ENCODE results near the gene PCYT1A. TPM values are rescaled to one million over a fixed set of nuclear protein-coding genes. Genes with fewer than 3 reads are reported as not detected.
A peak's percentile ranks its signal among the peaks of the same experiment; 100 is the strongest.
"Not testable (repeated sequence)": the region's sequence is repeated elsewhere in the genome, so short reads cannot be mapped to it uniquely, and the experiment has no call there.

PCYT1A gene
- 22.2 TPM for polyA plus RNA-seq

DNA sequence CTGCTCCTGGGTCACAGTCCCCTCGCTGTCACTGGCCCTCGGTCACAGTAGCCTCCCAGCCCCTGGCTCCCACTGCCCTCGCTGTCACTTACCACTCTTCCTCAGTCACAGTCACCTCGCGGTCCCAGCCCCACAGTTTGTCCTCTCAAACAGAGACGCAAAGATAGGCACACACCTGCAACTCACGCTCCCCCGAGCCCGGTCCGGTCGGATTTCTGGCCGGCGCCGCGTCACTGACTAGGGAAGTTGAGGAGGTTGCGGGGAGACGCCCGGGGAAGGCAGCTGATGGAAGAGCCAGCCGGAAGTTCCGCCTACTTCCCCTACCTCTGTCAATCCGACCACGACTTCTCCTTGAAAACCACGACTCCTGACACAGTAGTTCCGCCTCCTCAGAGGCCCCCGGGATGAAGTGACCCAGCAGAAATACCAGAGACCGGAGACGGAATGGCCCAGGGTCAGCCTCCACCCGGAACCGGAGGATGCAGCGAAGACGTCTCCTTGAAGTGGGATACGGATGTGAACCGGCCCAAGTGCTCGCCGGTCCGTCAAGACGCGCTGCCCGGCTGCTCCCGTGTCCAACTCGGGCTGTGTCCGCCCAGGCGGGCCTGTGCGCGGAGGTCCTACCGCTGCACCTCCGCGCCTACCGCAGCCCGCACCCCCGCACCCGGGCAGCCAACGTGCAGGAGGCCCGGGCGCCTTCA is at the start of gene PCYT1A:
Gene PCYT1A (minus strand): TSS at position 287 of the 701 bp plus-strand sequence. CDS start 17,195 bp downstream, outside the sequence.
- Mint-ChIP-seq H3K36me3 (peaks cover 3% of the 10 kb centered on the region), H3K27ac (peak within 1 kb of the TSS; percentile 99 to 100 (median 100)), H3K9me3 (no peaks in the 10 kb centered on the region), H3K4me3 (peak within 1 kb of the TSS; percentile 100), H3K4me1 (peaks cover 37 to 54% (median 49%) of the 10 kb centered on the region in 3 donors), H3K27me3 (no peaks in the 10 kb centered on the region)

- Mint-ChIP-seq H3K36me3 (no peaks in the 10 kb centered on the region), H3K4me3 (no peak overlapping the region), H3K9me3 (no peaks in the 10 kb centered on the region), H3K27ac (no peak overlapping the region), H3K27me3 (peaks cover 6% of the 10 kb centered on the region), H3K4me1 (peaks cover 0 to 2% (median 0%) of the 10 kb centered on the region in 3 donors)
These were observed 49.0 kb upstream of the PCYT1A start for GRCh38 chr3:196336319-196337145.

- H3K36me3 Mint-ChIP-seq: no peaks in the 10 kb centered on the region
- H3K27ac Mint-ChIP-seq: no peak overlapping the region
- peaks cover 6% of the 10 kb centered on the region for H3K27me3 Mint-ChIP-seq
- H3K9me3 Mint-ChIP-seq: no peaks in the 10 kb centered on the region
- no peak overlapping the region for H3K4me3 Mint-ChIP-seq
- H3K4me1 Mint-ChIP-seq: no peaks in the 10 kb centered on the region
These were observed 48.0 kb upstream of the PCYT1A start for GRCh38 chr3:196335503-196335948.

- H3K9me3 Mint-ChIP-seq: no peaks in the 10 kb centered on the region
- H3K27me3 Mint-ChIP-seq: peaks cover 6% of the 10 kb centered on the region
- H3K27ac Mint-ChIP-seq: no peak overlapping the region
- no peaks in the 10 kb centered on the region for H3K4me1 Mint-ChIP-seq
- H3K4me3 Mint-ChIP-seq: no peak overlapping the region
- no peaks in the 10 kb centered on the region for H3K36me3 Mint-ChIP-seq
These were observed 47.5 kb upstream of the PCYT1A start for GRCh38 chr3:196334982-196335381.

DNA sequence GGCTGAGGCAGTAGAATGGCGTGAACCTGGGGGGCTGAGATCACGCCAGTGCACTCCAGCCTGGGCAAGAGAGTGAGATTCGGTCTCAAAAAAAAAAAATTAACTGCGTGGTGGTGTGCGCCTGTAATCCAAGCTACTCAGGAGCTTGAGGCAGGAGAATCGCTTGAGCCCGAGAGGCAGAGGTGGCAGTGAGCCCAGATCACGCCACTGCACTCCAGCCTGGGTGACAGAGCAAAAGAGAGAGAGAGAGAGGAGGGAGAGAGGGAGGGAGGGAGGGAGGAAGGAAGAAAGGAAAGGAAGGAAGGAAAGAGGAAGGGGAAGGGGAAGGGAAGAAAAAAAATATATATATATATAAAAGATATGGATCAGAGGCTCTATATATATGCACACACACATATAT is 44.6 kb upstream of the PCYT1A start:
- no peaks in the 10 kb centered on the region for H3K4me1 Mint-ChIP-seq
- peaks cover 7% of the 10 kb centered on the region for H3K27me3 Mint-ChIP-seq
- no peak overlapping the region for H3K4me3 Mint-ChIP-seq
- H3K36me3 Mint-ChIP-seq: peaks cover 2% of the 10 kb centered on the region
- H3K27ac Mint-ChIP-seq: no peak overlapping the region
- no peaks in the 10 kb centered on the region for H3K9me3 Mint-ChIP-seq

DNA sequence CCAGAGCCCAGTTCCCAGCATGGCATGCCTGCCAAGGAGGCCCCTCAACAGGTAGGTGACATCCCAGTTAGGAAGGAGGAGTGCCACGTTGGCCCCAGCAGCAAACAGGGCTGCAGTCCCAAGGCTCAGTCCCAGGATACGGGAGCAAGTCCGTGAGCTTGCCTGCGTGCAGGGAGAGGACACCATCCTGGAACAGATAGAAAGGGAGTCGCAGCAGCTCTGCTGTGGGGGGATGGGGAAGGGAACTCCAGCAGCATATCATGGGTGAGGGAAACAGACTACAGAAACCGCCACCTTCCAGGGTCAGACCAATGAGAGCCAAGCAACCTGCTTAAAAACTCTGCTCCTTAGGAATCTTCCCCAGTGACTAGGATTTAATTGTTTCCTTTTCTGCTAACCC is 39.9 kb upstream of the PCYT1A start:
- H3K27ac Mint-ChIP-seq: no peak overlapping the region
- no peaks in the 10 kb centered on the region for H3K9me3 Mint-ChIP-seq
- H3K4me3 Mint-ChIP-seq: no peak overlapping the region
- H3K36me3 Mint-ChIP-seq: peaks cover 4% of the 10 kb centered on the region
- H3K4me1 Mint-ChIP-seq: no peaks in the 10 kb centered on the region
- peaks cover 3% of the 10 kb centered on the region for H3K27me3 Mint-ChIP-seq

GRCh38 chr3:196326936-196327335 is 39.4 kb upstream of the PCYT1A start:
- no peak overlapping the region for H3K27ac Mint-ChIP-seq
- H3K36me3 Mint-ChIP-seq: peaks cover 4% of the 10 kb centered on the region
- H3K4me3 Mint-ChIP-seq: no peak overlapping the region
- H3K9me3 Mint-ChIP-seq: no peaks in the 10 kb centered on the region
- H3K27me3 Mint-ChIP-seq: peaks cover 3% of the 10 kb centered on the region
- no peaks in the 10 kb centered on the region for H3K4me1 Mint-ChIP-seq

DNA sequence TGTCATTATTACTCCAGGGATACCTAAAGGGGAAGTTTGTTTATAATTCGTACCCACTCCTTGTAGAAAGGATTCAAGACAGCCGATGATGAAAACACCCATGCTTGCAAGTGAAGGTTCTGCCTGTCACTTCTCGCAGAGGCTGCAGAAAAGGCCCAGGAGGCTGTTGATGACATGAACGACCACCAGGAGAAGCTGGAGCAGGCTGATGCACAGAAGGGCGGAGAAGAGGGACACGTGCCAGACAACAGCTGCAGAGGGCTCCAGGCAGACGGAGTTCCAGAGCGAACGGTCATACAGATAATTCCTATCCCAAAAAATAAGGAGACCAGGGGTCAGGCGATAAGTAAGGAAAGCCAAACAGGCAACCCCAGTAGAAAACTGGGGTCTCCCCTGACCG is 36.2 kb upstream of the PCYT1A start:
- Mint-ChIP-seq H3K36me3 (peaks cover 2% of the 10 kb centered on the region), H3K27me3 (peaks cover 3% of the 10 kb centered on the region), H3K27ac (no peak overlapping the region), H3K4me1 (no peaks in the 10 kb centered on the region), H3K4me3 (no peak overlapping the region), H3K9me3 (no peaks in the 10 kb centered on the region)

- Mint-ChIP-seq H3K36me3 (peaks cover 2% of the 10 kb centered on the region), H3K27ac (no peak overlapping the region), H3K4me3 (no peak overlapping the region), H3K9me3 (no peaks in the 10 kb centered on the region), H3K27me3 (no peaks in the 10 kb centered on the region), H3K4me1 (peaks cover 0 to 4% (median 3%) of the 10 kb centered on the region in 3 donors)
These were observed 35.5 kb upstream of the PCYT1A start for GRCh38 chr3:196323016-196323415.

DNA sequence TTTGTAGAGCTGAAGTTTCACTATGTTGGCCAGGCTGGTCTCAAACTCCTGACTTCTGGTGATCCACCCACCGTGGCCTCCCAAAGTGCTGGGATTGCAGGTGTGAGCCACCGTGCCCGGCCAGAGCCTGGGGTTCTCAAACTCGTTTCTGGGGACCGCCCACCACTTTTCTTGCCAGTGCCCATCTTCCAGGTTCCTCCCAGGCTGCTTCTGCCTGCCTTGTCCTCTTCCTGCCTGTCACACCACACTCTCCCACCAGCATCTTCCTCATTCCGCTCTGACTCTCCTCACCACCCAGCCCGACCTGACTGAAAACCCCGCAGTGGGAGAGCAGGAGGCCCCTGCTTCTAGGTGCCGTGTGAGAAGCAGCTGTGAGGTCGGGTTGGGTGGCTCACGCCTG is 33.6 kb upstream of the PCYT1A start:
- Mint-ChIP-seq H3K4me3 (no peak overlapping the region), H3K4me1 (peaks cover 1 to 4% (median 3%) of the 10 kb centered on the region in 3 donors), H3K27ac (peak overlapping the region in 1 of 3 donors; percentile 20), H3K9me3 (no peaks in the 10 kb centered on the region), H3K36me3 (peaks cover 2% of the 10 kb centered on the region), H3K27me3 (no peaks in the 10 kb centered on the region)

DNA sequence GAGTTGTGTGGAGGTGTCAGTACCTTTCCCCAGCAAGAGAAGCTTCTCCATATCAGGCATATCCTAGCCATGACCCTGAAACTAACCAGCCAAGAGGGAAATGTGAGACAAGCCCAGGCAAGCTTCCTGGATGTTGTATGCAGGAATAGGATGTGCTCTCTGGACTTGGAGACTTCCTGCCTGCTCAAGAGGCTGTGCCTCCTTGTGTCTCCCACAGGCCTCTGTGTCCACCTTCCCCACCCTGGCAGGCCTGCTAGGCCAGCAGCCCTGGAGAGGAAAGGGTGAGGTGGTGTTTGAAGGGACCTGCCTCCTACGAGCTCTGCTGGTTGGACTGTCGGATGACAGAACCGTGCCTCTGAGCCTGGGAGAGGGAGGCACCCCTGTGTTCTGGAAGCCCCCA is 32.6 kb upstream of the PCYT1A start:
- H3K9me3 Mint-ChIP-seq: no peaks in the 10 kb centered on the region
- peak overlapping the region in 1 of 3 donors; percentile 100 for H3K27ac Mint-ChIP-seq
- H3K4me1 Mint-ChIP-seq: peaks cover 1 to 4% (median 3%) of the 10 kb centered on the region in 3 donors
- H3K36me3 Mint-ChIP-seq: no peaks in the 10 kb centered on the region
- peak overlapping the region in 2 of 4 donors; percentile 28 to 94 for H3K4me3 Mint-ChIP-seq
- no peaks in the 10 kb centered on the region for H3K27me3 Mint-ChIP-seq

GRCh38 chr3:196317687-196318467 is 30.4 kb upstream of the PCYT1A start, which contains the start of gene DYNLT2B:
Gene DYNLT2B (minus strand): TSS chr3:196318240. CDS start chr3:196318152, 88 bp downstream.
- H3K36me3 Mint-ChIP-seq: no peaks in the 10 kb centered on the region
- no peaks in the 10 kb centered on the region for H3K9me3 Mint-ChIP-seq
- H3K4me3 Mint-ChIP-seq: peak within 1 kb of the TSS; percentile 94 to 99 (median 96)
- H3K27ac Mint-ChIP-seq: peak within 1 kb of the TSS; percentile 94 to 100 (median 99)
- peaks cover 2 to 4% (median 3%) of the 10 kb centered on the region in 3 donors for H3K4me1 Mint-ChIP-seq
- no peaks in the 10 kb centered on the region for H3K27me3 Mint-ChIP-seq

GRCh38 chr3:196316799-196317686 is 29.5 kb upstream of the PCYT1A start:
- Mint-ChIP-seq H3K4me3 (peak overlapping the region; percentile 94 to 99 (median 96)), H3K27ac (peak overlapping the region; percentile 94 to 100 (median 99))
- H3K4me1 Mint-ChIP-seq, H3K36me3 Mint-ChIP-seq, H3K9me3 Mint-ChIP-seq, H3K27me3 Mint-ChIP-seq: not testable (repeated sequence)

GRCh38 chr3:196315821-196316220 is 28.3 kb upstream of the PCYT1A start:
- peak overlapping the region in 2 of 3 donors; percentile 80 to 81 for H3K27ac Mint-ChIP-seq
- no peaks in the 10 kb centered on the region for H3K27me3 Mint-ChIP-seq
- H3K4me3 Mint-ChIP-seq: peak overlapping the region in 1 of 4 donors; percentile 70
- peaks cover 2 to 4% (median 3%) of the 10 kb centered on the region in 3 donors for H3K4me1 Mint-ChIP-seq
- no peaks in the 10 kb centered on the region for H3K9me3 Mint-ChIP-seq
- peaks cover 2% of the 10 kb centered on the region for H3K36me3 Mint-ChIP-seq
